GM19452 (cell line): ENCODE data around the gene PTPRC.

ENCODE experiments used
- ATAC-seq: cut with Tn5 transposase; IDR thresholded peaks from one replicate; pipeline ENCODE4 v1.9.1; 2021; ENCODE audit not compliant: unreplicated experiment

PTPRC gene

DNA sequence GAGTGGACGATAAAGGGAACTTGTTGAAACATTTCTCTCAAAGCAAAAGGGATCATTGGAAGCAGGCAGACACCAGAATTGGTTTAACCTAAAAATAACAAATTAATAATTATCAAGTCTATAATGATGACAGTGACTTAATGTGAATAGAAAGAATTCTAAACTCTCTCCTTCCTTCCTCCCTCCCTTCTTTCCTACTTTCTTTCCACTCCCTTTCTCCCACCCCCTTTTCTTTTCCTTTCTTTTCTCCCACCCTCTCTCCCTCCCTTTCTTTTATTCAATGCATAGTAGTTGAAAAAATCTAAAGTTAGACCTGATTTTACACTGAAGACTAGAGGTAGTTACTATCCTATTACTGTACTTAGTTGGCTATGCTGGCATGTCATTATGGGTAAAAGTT, 55.7 kb downstream of the PTPRC start:
- ATAC-seq, result no peak

- no peak for ATAC-seq
These were observed 57.4 kb downstream of the PTPRC start for GRCh38 chr1:198696211-198696610.

GRCh38 chr1:198699167-198700015, 60.6 kb downstream of the PTPRC start:
- no peak for ATAC-seq

GRCh38 chr1:198700016-198700392, 61.2 kb downstream of the PTPRC start:
- ATAC-seq, result no peak

- ATAC-seq, result no peak
These were observed 61.6 kb downstream of the PTPRC start for GRCh38 chr1:198700396-198700795.

DNA sequence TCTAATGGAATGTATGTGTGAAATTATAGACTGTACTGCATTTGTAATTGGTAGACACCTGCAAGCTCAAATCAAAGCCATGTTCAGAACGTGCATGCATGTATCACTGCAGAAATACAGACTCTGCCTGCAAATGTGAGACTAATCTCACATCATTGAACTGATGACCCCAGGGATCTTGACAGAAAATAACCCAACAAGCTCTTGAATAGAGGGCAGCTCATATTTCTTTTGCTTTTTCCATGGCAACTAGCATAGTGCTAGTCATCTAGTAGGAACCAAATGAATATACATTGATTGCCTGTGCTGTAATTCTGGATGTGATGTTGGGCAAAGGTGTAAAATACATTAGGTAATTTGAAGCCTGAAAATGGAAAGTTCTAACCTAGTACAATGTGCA, 62.4 kb downstream of the PTPRC start:
- no peak for ATAC-seq

DNA sequence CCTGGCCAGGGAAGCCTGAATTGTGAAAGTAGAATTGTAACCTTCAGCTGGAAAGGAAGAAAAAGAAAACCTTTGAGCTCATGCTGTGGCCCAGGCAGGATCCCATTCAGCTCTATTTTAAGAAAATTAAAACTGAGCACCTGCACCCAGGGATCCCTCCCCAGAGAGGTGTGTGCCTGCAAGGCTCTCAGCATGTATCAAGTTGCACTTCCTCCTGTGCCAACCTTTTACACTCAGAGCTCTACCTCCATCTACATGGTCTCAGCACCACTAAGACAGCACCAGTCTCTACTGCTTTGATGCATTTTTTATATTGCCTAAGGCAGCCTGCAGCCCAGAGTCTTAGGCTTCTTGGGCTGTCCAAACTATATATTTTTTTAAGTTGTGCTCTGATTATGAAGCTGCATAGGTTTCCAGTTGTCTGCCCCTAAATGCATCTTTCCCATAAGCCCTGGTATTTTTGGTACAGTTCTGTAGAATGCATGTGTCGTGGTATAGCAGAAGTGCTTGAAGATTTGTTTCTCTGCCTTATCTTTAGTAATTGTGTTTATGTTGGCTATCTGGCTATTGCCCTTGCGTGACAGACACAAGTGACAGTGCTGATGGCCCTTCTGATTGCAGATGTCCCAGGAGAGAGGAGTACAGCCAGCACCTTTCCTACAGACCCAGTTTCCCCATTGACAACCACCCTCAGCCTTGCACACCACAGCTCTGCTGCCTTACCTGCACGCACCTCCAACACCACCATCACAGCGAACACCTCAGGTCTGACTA, 63.1 kb downstream of the PTPRC start:
- no peak for ATAC-seq

DNA sequence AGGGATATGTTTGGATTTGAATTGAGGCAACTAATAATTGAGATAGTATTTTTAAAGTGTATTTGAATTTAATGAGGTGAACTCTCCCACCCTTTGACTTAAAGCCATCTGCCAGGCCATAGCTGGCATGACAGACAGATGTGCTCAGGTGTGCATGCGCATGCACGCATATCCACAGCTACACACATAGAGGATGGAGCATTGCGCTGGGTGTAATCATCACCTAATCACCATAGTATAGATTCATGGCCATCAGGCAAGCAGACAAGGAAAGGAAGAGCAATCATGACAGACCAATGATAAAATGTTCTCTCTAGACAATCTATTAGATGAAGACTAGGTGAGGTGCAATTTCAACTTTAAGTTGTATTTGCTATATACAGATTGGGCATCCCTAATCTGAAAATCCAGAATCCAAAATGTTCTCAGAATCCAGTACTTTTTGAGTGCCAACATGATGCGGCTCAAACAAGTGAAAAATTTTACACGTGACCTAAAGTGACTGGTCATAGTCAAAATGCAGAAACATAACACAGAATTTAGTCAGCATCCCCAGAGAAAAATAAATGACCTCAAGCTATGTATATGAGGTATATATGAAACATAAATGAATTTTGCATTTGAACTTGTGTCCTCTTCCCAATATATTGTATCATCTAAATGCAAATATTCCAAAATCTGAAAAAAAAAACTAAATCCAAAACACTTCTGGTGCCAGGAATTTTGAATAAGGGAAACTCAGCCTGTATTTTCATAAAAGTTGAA, 70.1 kb downstream of the PTPRC start:
- ATAC-seq, result no peak

- no peak for ATAC-seq
These were observed 73.0 kb downstream of the PTPRC start for GRCh38 chr1:198711837-198712236.

GRCh38 chr1:198713081-198713480, 74.2 kb downstream of the PTPRC start:
- ATAC-seq, result no peak

- ATAC-seq, result no peak
These were observed 75.4 kb downstream of the PTPRC start for GRCh38 chr1:198714271-198714670.

DNA sequence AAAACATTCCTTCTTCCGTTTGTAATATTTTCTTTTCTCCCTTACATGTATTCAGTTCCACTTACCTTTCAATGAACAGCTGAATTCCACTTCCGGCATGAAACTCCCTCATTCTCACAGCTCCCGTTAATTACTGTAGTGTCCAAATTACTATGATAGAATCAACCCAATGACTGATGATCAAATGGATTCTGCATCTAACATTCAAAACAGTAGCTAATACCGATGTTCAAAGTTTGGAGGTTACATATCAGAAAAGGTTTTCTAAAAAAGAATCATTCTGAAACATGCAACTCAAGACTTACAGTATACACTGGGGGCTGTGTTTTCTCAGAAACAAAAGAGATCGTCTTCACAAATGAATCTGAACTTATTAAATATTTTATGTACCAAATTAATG, 77.2 kb downstream of the PTPRC start:
- ATAC-seq, result no peak

- ATAC-seq, result no peak
These were observed 78.7 kb downstream of the PTPRC start for GRCh38 chr1:198717510-198717909.

DNA sequence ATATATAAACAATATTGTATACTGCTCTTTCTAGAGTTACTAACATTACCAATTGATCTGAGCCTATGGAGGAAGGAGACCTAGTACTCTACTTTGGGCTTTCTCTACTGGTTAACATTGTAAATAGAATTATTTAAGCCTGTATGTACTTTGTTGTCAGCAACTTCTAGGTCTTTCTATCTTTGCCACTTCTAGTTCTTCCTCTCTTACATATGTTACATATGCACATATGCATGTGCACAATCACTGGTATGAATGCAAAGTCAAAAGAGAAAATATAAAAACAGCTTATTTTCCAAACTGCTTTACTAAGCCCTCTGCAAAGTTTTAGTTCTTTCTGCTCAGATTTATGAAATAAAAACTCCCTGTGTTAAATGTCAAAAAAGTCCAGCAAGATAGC, 84.3 kb downstream of the PTPRC start:
- no peak for ATAC-seq

GRCh38 chr1:198725090-198725489, 86.2 kb downstream of the PTPRC start:
- ATAC-seq, result no peak

GRCh38 chr1:198726455-198726854, 87.6 kb downstream of the PTPRC start:
- no peak for ATAC-seq

- no peak for ATAC-seq
These were observed 90.5 kb downstream of the PTPRC start for GRCh38 chr1:198729195-198729863.

- no peak for ATAC-seq
These were observed 92.1 kb downstream of the PTPRC start for GRCh38 chr1:198730952-198731351.

- peak; percentile 93 for ATAC-seq
These were observed 95.6 kb downstream of the PTPRC start for GRCh38 chr1:198734323-198735008.

DNA sequence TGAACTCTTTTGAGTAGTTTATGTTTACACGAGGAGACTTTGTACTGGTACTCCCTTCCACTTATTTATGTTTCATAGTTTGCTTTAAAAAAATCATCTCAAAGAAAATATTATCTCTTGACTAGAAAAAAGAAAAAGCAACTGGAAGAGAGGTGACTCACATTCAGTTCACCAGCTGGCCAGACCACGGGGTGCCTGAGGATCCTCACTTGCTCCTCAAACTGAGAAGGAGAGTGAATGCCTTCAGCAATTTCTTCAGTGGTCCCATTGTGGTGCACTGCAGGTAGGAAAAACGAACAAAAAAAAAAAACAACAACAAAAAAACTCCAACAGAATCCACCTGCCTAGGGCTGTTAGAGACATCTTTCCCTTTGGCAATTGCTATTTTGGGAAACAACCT, 102.9 kb downstream of the PTPRC start:
- no peak for ATAC-seq
